ENCODE measurements around the gene CCDC60.

GRCh38 chr12:119325813-119326212 is 8.7 kb upstream of the CCDC60 start:
- TF ChIP-seq CTCF (IDR thresholded peaks at IDR 0.05) (no peak), POLR2A (IDR thresholded peaks at IDR 0.05) (no peak)

Data from prostate gland (tissue), 2 donors.